ENCODE results near the gene NCAM1.

NCAM1 gene

GRCh38 chr11:113138731-113139130, 177.5 kb downstream of the NCAM1 start:
- DNase-seq: no peak

GRCh38 chr11:113141010-113141409, 179.8 kb downstream of the NCAM1 start:
- no peak for DNase-seq

DNA sequence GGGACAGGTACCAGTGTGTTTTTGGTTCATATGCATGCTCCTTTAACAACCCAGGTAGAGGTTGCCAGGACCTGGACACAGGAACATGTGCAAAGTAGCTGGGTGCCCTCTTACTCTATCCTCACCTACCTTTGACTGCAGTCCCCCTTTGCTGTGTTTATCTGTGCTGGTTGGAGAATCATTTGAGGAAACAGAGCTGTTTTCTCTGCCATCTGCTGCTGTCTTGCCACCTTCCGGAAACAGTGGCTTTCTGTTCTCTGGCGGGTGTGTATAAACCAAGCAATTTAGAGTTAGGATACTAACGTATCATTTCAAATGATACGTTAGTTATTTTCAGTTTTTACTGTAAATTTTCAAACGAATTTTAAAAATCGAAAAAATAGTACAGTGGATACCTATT, 181.3 kb downstream of the NCAM1 start:
- no peak for DNase-seq

GRCh38 chr11:113147249-113147648, 186.0 kb downstream of the NCAM1 start:
- peak; percentile 19 for DNase-seq

DNA sequence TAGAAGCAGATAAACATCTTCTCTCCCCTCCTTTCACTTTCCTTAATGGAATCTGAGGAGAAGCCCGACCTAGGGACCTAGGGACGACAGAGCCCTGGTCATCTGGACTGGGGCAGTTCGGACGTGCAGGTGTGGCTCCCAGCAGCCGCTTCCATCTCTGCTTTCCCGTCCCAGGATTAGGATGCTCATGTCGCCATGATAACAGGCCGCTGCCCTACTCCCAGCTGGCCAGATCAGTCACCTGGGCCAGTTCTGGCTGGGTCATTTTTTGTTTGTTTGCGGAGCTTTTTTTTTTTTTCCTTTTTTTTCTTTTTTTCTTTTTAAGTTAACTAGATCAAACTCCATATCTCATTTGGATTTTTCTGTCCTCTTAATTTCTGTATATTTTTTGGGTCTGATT, 186.9 kb downstream of the NCAM1 start:
- DNase-seq: no peak

- no peak for DNase-seq
Observed at GRCh38 chr11:113148652-113149051, 187.4 kb downstream of the NCAM1 start.

DNA sequence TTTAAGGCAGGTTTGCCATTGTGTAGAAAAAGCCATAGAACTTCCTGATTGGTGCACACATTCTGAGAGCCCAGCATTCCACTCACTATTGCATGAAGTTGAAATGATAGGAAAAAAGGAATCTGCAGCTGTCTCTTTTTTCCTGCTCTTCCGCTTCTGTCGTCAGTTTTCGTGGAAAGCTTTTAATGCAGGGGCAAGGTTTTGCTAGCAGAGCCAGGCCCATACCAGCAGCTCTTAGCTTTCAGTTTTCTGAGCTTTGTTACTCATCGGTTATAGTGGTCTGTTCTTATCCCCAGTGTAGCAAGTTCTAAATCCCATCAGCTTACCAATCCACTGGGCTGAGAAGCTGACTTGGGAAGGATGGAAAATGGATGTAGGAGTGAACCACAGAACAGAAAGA, 190.3 kb downstream of the NCAM1 start:
- no peak for DNase-seq

DNA sequence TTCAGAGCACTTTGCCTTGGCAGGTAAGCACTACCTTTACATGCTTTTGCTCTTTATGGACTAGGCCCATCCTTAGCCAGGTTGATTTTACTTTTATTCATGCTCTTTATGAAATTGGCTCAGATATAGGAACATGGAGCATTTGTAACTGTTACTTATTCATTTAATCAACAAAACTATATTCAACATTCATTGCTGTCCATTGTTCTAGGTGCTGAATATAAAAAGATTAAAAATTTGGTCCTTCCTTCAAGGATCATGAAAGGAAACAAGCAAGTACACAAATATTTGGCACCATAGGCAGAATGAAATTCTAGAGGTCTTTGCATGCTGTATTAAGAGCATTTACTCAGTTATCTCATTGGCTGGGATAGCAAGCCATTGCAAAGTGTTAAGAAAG, 191.3 kb downstream of the NCAM1 start:
- DNase-seq: no peak

DNA sequence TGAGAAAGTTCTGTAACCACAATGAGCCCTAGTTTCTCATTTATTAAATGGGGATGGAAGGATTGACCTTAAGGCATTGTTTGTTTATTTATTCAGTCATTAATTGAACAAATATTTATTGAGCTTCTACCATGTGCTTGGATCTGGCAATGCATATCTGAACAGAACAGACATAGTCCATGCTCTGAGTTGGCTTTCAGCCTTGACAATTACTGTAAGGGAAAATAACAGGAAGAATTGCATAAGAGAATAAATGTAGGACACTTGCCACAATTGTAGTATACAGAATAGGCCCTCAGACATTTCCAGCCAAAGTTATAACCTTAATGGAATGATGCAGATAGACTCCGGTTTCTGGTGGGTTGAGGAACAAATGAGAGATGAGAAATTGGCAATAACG, 192.6 kb downstream of the NCAM1 start:
- DNase-seq: no peak

GRCh38 chr11:113159988-113160807, 199.0 kb downstream of the NCAM1 start:
- DNase-seq: no peak

DNA sequence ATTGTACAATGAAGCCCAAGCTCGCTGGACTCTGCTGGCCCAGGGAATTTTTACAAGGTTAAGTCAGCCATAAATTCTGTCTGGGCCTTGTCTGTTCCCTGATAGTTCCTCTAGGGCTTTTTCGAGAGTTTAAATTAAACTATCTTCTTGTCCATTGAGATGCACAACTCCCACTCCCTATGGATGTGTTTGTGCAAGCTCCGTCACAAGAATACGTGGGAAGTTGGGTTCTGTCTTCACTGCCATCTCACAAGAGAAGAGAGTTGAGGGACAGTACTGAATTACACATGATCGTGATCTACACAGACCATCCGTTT, 199.5 kb downstream of the NCAM1 start:
- no peak for DNase-seq

DNA sequence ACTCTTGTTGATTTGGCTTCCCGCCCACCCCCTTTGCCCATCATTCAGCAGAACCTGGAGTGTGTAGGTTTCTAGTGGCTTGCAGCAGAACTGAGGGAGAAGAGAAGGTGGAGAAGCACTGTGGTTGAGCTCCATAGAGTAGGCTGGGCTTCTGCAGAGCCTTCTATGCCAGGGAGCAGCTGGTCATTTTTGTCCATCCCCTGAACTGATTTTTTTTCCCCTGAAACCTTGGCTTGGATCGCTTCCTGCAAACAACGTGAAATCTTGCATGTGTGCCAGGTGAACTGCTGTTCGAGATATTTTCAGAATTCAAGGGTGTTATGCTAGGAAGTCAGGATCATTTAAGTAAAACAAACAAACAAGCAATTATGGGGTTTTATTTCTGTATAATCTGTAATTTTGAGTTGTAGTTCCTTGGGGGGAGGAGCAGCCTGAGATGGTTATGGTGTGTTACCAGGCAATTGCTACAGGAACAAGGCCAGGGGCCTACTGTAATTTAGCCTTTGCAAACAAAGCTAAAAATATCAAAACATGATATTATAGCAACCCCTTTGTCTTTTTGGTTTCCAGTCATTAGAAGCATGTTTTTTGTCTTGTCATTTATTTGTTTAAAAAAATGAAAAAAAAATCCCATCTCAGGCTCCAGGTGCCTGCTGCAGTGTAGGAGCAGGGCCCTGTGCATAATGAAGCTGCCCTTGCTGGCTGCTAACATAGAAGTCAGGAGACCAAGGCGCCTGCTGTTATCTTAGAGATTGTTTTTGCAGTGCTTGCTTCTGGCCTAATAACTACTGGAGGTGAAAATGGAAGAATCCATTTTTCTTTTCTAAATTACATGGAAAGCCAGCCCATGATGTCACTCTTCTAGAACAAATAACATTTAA, 200.7 kb downstream of the NCAM1 start:
- DNase-seq: no peak

- no peak for DNase-seq
Observed at GRCh38 chr11:113162592-113162962, 201.4 kb downstream of the NCAM1 start.

- DNase-seq: no peak
Observed at GRCh38 chr11:113163291-113164030, 202.2 kb downstream of the NCAM1 start.

GRCh38 chr11:113166280-113166679, 205.1 kb downstream of the NCAM1 start:
- no peak for DNase-seq

DNA sequence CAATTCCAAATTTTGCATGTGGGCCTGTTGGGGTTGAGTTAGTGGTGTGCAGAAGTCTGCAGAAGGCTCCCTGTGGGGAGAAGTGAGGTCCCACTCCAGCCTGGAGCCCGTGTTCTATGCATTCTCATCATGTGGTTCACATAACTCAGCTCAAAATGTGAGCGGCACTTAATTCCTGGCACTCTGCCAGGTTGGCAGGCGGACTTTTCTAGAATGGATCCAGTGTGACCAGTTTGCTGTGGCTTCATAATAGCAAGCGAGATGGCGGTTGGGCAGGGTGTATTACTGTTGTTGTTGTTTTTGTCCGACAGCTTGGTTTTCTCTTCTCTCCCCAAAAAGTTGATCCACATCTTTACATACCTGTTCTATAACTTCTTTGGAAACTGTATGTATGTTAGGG, 206.4 kb downstream of the NCAM1 start:
- DNase-seq: peak; percentile 20

- peak; percentile 21 for DNase-seq
Observed at GRCh38 chr11:113168354-113169342, 207.4 kb downstream of the NCAM1 start.

DNA sequence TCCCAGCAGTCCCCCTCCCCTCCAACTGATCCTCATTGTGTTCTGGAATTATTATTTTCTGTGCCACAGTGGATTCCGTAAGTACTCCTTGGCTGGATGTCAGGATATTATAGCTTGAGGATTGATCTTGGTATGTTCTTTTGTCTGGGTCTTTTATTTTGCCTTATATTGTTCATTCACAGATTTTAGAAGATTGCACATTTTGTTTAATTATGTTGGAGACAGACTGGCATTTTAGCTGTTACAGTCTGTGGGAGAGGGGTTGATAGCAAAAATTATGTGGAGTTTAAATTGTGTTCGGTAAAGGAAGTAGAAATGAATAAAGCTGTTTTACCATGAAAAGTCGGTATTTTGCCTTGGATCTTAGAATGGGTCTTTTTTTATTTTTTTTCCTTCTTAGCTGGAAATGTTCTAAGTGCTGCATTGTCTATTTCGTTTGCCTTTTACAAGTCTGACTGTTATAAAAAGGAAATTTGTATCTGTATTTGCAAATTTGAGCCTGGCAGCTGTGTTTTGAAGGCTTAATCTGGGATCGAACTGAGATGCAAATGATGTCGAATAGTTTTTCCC, 211.2 kb downstream of the NCAM1 start:
- no peak for DNase-seq

GRCh38 chr11:113173126-113173525, 211.9 kb downstream of the NCAM1 start:
- DNase-seq: no peak

DNA sequence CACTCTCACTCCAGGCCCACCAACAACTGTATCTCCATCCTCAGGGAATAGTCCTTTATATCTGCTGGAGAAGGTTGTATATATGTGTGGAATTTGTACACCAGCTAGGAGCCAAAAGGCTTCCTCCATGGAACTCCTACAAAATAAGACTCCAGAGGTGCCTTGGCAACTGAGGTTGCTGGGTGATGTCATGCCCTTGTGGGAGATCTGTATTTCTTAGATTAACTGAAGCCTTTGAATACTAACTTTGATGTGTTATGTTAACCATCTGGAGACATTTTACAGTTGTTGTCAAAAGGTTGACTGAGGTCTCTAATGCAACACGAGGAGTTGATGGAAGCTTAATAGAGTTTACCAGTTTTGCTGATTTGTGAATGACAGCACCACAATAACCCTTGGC, 213.7 kb downstream of the NCAM1 start:
- DNase-seq: no peak

DNA sequence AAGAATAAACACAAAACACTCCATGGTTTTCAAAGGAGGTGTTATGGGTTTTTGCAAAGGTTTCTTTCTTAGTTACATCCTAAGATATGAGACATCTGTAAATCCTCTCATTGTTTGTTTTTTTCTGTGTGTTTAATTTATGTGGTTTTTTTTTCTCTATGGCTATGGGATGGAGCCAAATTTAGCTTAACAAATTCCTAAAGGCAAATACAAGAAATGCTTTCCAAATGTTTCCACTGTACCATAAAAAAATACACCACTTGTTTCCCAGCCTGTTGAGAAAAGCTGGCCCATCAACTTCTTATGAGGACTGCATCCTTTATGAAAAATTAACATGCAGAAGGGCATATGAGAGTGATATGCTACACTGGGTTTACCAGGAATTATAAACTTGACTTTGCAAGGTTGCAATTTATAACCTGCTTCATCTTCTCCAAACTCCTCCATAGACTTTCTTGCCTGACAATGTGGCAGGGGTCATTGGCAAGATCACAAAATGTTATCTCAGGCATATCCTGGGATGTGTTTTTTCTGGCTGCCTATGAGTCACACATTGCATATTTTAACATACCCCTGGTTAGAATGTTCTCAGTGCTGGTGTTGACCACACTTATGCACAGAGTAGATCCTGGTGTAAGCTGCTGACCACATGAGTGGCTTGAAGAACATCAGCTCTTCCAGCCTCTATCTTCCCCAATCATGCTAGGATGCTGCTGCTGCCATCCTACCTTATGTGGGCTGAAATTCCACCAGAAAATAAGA, 215.6 kb downstream of the NCAM1 start:
- DNase-seq: no peak

Data from NCI-H82 (cell line).